Measurements from ENCODE around the gene HEG1.

DNA sequence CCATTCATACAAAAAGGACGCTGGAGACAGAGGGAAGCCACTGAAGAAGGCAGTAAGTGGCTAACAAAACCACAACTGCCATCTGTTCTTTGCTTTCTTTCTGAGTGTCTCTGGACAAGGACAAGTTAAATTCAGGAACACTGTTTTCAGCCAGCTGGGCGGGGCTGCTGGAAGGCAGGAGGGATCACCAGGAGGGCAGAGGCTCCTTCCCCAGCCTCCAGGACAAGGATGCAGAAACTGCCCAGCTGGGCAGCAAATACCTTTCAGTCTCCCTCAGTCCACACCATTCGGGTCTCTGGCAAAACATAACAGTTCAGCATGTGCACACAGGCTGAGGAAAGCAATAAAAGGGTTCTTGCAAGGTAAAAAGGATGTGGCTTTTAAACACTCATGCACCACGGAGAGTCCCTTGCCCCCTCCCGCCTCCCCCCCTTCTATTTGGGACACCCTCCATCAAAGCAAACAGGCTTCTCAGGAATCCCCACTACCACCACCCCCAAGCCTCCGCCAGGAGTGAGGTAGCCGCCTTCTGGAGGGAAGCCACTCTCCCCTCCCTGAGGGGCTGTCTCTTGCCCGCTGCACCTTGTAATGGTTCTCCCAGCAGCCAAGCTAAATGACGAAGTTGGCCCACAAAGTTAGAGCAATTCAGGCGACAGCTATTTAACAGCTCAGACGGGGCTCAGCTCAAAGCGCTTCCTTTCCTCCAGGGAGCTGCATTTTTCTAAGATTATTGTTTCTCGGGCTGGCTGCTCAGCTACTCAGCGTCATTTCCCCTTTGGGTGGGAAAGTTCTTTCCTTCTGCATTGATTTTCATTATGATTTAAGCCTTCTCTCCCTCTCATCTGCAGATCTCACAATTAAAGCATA is 3.8 kb downstream of the HEG1 start:
- no peak for TF ChIP-seq FOXM1 (IDR thresholded peaks at IDR 0.05; ENCODE audit: borderline replicate concordance, low read depth)
- no peak for TF ChIP-seq YY1 (IDR thresholded peaks at IDR 0.05; ENCODE audit: low read depth)
- no peak for TF ChIP-seq NFIC (IDR thresholded peaks at IDR 0.05)
- TF ChIP-seq EP300 (IDR thresholded peaks at IDR 0.05; ENCODE audit: borderline replicate concordance), result no peak
- no peak for TF ChIP-seq CEBPB (IDR thresholded peaks at IDR 0.05)
- TF ChIP-seq, protein P1, sequence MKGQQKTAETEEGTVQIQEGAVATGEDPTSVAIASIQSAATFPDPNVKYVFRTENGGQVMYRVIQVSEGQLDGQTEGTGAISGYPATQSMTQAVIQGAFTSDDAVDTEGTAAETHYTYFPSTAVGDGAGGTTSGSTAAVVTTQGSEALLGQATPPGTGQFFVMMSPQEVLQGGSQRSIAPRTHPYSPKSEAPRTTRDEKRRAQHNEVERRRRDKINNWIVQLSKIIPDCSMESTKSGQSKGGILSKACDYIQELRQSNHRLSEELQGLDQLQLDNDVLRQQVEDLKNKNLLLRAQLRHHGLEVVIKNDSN (IDR thresholded peaks at IDR 0.05), result no peak
- no peak for TF ChIP-seq TAF1 (IDR thresholded peaks at IDR 0.05; ENCODE audit: low read depth)
- no peak for TF ChIP-seq CREB1 (IDR thresholded peaks at IDR 0.05; ENCODE audit: low read depth)
- TF ChIP-seq, protein P2, sequence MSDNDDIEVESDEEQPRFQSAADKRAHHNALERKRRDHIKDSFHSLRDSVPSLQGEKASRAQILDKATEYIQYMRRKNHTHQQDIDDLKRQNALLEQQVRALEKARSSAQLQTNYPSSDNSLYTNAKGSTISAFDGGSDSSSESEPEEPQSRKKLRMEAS (IDR thresholded peaks at IDR 0.05), result no peak
- no peak for TF ChIP-seq EGR1 (IDR thresholded peaks at IDR 0.05)
- TF ChIP-seq ZBTB7A (IDR thresholded peaks at IDR 0.05; ENCODE audit: low read depth), result no peak
- TF ChIP-seq, protein P3, sequence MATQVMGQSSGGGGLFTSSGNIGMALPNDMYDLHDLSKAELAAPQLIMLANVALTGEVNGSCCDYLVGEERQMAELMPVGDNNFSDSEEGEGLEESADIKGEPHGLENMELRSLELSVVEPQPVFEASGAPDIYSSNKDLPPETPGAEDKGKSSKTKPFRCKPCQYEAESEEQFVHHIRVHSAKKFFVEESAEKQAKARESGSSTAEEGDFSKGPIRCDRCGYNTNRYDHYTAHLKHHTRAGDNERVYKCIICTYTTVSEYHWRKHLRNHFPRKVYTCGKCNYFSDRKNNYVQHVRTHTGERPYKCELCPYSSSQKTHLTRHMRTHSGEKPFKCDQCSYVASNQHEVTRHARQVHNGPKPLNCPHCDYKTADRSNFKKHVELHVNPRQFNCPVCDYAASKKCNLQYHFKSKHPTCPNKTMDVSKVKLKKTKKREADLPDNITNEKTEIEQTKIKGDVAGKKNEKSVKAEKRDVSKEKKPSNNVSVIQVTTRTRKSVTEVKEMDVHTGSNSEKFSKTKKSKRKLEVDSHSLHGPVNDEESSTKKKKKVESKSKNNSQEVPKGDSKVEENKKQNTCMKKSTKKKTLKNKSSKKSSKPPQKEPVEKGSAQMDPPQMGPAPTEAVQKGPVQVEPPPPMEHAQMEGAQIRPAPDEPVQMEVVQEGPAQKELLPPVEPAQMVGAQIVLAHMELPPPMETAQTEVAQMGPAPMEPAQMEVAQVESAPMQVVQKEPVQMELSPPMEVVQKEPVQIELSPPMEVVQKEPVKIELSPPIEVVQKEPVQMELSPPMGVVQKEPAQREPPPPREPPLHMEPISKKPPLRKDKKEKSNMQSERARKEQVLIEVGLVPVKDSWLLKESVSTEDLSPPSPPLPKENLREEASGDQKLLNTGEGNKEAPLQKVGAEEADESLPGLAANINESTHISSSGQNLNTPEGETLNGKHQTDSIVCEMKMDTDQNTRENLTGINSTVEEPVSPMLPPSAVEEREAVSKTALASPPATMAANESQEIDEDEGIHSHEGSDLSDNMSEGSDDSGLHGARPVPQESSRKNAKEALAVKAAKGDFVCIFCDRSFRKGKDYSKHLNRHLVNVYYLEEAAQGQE (IDR thresholded peaks at IDR 0.05; ENCODE audit: low read depth), result no peak
- TF ChIP-seq RAD21 (IDR thresholded peaks at IDR 0.05; ENCODE audit: low read depth), result no peak
- no peak for TF ChIP-seq TCF12 (IDR thresholded peaks at IDR 0.05; ENCODE audit: low read depth)
